Stimulated activated memory B cell treated with anti-CD40 and anti-IgM and Interleukin-4, amounts not matched to agents 10 μg/mL and 1 μg/mL and 100 μg/mL, for 72 hours (primary cell): ENCODE data around the gene PTOV1.

ENCODE experiments used
- ATAC-seq: fragments of 150-1000 bp; cut with Tn5 transposase; 2 replicates; pipeline ENCODE4 v1.10.0; 2021
- H3K27ac Mint-ChIP-seq: one replicate; pipeline ENCODE4 v1.8.0; 2022; ENCODE audit warnings: mild to moderate bottlenecking, mixed read lengths
- H3K27me3 Mint-ChIP-seq: one replicate; pipeline ENCODE4 v1.8.0; 2022; ENCODE audit warnings: mixed read lengths
- H3K36me3 Mint-ChIP-seq: one replicate; pipeline ENCODE4 v1.8.0; 2022; ENCODE audit warnings: mixed read lengths
- H3K4me1 Mint-ChIP-seq: one replicate; pipeline ENCODE4 v1.8.0; 2022; ENCODE audit warnings: mixed read lengths
- H3K4me3 Mint-ChIP-seq: one replicate; pipeline ENCODE4 v1.8.0; 2022; ENCODE audit warnings: mild to moderate bottlenecking, moderate library complexity, mixed read lengths
- H3K9me3 Mint-ChIP-seq: one replicate; pipeline ENCODE4 v1.8.0; 2022; ENCODE audit warnings: mixed read lengths

The PTOV1 gene

GRCh38 chr19:49870309-49870901 is 19.4 kb downstream of the PTOV1 start:
- no peak for ATAC-seq
- no peaks in the 10 kb centered on the region for H3K27me3 Mint-ChIP-seq
- peaks cover 13% of the 10 kb centered on the region for H3K36me3 Mint-ChIP-seq
- peaks cover 53% of the 10 kb centered on the region for H3K4me1 Mint-ChIP-seq
- H3K4me3 Mint-ChIP-seq: no peak overlapping the region
- H3K9me3 Mint-ChIP-seq: no peaks in the 10 kb centered on the region
- H3K27ac Mint-ChIP-seq: no peak overlapping the region

- Mint-ChIP-seq H3K4me3 (no peak overlapping the region), H3K27me3 (no peaks in the 10 kb centered on the region), H3K9me3 (no peaks in the 10 kb centered on the region), H3K27ac (peak overlapping the region; percentile 45), H3K4me1 (peaks cover 49% of the 10 kb centered on the region), H3K36me3 (peaks cover 5% of the 10 kb centered on the region)
- no peak for ATAC-seq
These were observed 20.5 kb downstream of the PTOV1 start for GRCh38 chr19:49871349-49871985.

GRCh38 chr19:49872245-49873128 is 21.5 kb downstream of the PTOV1 start:
- H3K4me3 Mint-ChIP-seq: no peak overlapping the region
- H3K27ac Mint-ChIP-seq: peak overlapping the region; percentile 45
- no peaks in the 10 kb centered on the region for H3K36me3 Mint-ChIP-seq
- H3K9me3 Mint-ChIP-seq: no peaks in the 10 kb centered on the region
- no peaks in the 10 kb centered on the region for H3K27me3 Mint-ChIP-seq
- no peak for ATAC-seq
- peaks cover 41% of the 10 kb centered on the region for H3K4me1 Mint-ChIP-seq

GRCh38 chr19:49873129-49873521 is 22.2 kb downstream of the PTOV1 start:
- Mint-ChIP-seq H3K27me3 (no peaks in the 10 kb centered on the region), H3K4me1 (peaks cover 38% of the 10 kb centered on the region), H3K36me3 (peaks cover 3% of the 10 kb centered on the region), H3K27ac (no peak overlapping the region), H3K9me3 (no peaks in the 10 kb centered on the region), H3K4me3 (no peak overlapping the region)
- ATAC-seq: no peak

GRCh38 chr19:49873834-49874233 is 22.9 kb downstream of the PTOV1 start:
- Mint-ChIP-seq H3K4me3 (no peak overlapping the region), H3K27ac (no peak overlapping the region), H3K4me1 (peaks cover 43% of the 10 kb centered on the region), H3K9me3 (no peaks in the 10 kb centered on the region), H3K36me3 (peaks cover 6% of the 10 kb centered on the region), H3K27me3 (no peaks in the 10 kb centered on the region)
- ATAC-seq: no peak

GRCh38 chr19:49874503-49875157 is 23.7 kb downstream of the PTOV1 start:
- peaks cover 12% of the 10 kb centered on the region for H3K36me3 Mint-ChIP-seq
- no peak for ATAC-seq
- no peak overlapping the region for H3K4me3 Mint-ChIP-seq
- H3K27me3 Mint-ChIP-seq: no peaks in the 10 kb centered on the region
- peaks cover 47% of the 10 kb centered on the region for H3K4me1 Mint-ChIP-seq
- H3K27ac Mint-ChIP-seq: no peak overlapping the region
- H3K9me3 Mint-ChIP-seq: no peaks in the 10 kb centered on the region

GRCh38 chr19:49875177-49875576 is 24.2 kb downstream of the PTOV1 start:
- ATAC-seq: no peak
- H3K27me3 Mint-ChIP-seq: no peaks in the 10 kb centered on the region
- H3K9me3 Mint-ChIP-seq: no peaks in the 10 kb centered on the region
- H3K4me3 Mint-ChIP-seq: no peak overlapping the region
- H3K27ac Mint-ChIP-seq: no peak overlapping the region
- peaks cover 45% of the 10 kb centered on the region for H3K4me1 Mint-ChIP-seq
- peaks cover 15% of the 10 kb centered on the region for H3K36me3 Mint-ChIP-seq

GRCh38 chr19:49875857-49876421 is 25.0 kb downstream of the PTOV1 start:
- peaks cover 37% of the 10 kb centered on the region for H3K4me1 Mint-ChIP-seq
- H3K9me3 Mint-ChIP-seq: no peaks in the 10 kb centered on the region
- no peak overlapping the region for H3K4me3 Mint-ChIP-seq
- no peaks in the 10 kb centered on the region for H3K27me3 Mint-ChIP-seq
- H3K27ac Mint-ChIP-seq: no peak overlapping the region
- ATAC-seq: peak; percentile 9
- peaks cover 23% of the 10 kb centered on the region for H3K36me3 Mint-ChIP-seq

- Mint-ChIP-seq H3K4me3 (no peak overlapping the region), H3K27me3 (no peaks in the 10 kb centered on the region), H3K36me3 (peaks cover 29% of the 10 kb centered on the region), H3K9me3 (no peaks in the 10 kb centered on the region), H3K4me1 (peaks cover 37% of the 10 kb centered on the region), H3K27ac (no peak overlapping the region)
- ATAC-seq: peak; percentile 79
These were observed 25.6 kb downstream of the PTOV1 start for GRCh38 chr19:49876422-49877019.

- Mint-ChIP-seq H3K27ac (no peak within 1 kb of the TSS), H3K4me1 (peaks cover 34% of the 10 kb centered on the region), H3K36me3 (peaks cover 36% of the 10 kb centered on the region), H3K27me3 (no peaks in the 10 kb centered on the region), H3K9me3 (no peaks in the 10 kb centered on the region), H3K4me3 (no peak within 1 kb of the TSS)
- peak; percentile 89 for ATAC-seq
These were observed 26.3 kb downstream of the PTOV1 start, which contains the start of the genes AKT1S1 and TBC1D17 for GRCh38 chr19:49877020-49877878. Gene AKT1S1 (minus strand): TSS chr19:49877355. CDS start chr19:49873295, 4,060 bp downstream. Gene TBC1D17 (plus strand): TSS chr19:49877702. CDS start chr19:49877724, 22 bp downstream.

GRCh38 chr19:49877879-49878743 is 27.2 kb downstream of the PTOV1 start:
- H3K27me3 Mint-ChIP-seq: no peaks in the 10 kb centered on the region
- H3K36me3 Mint-ChIP-seq: peaks cover 45% of the 10 kb centered on the region
- H3K4me1 Mint-ChIP-seq: peaks cover 33% of the 10 kb centered on the region
- H3K9me3 Mint-ChIP-seq: no peaks in the 10 kb centered on the region
- peak; percentile 84 for ATAC-seq
- H3K4me3 Mint-ChIP-seq: no peak overlapping the region
- H3K27ac Mint-ChIP-seq: no peak overlapping the region

- no peak for ATAC-seq
- no peaks in the 10 kb centered on the region for H3K9me3 Mint-ChIP-seq
- peaks cover 51% of the 10 kb centered on the region for H3K36me3 Mint-ChIP-seq
- H3K4me3 Mint-ChIP-seq: no peak overlapping the region
- H3K27me3 Mint-ChIP-seq: no peaks in the 10 kb centered on the region
- H3K27ac Mint-ChIP-seq: no peak overlapping the region
- peaks cover 33% of the 10 kb centered on the region for H3K4me1 Mint-ChIP-seq
These were observed 27.7 kb downstream of the PTOV1 start for GRCh38 chr19:49878744-49879070.

GRCh38 chr19:49879243-49879963 is 28.4 kb downstream of the PTOV1 start:
- H3K9me3 Mint-ChIP-seq: no peaks in the 10 kb centered on the region
- H3K4me3 Mint-ChIP-seq: no peak overlapping the region

More at GRCh38 chr19:49879243-49879963, 28.4 kb downstream of the PTOV1 start:
- Mint-ChIP-seq H3K36me3 (peaks cover 56% of the 10 kb centered on the region), H3K27me3 (no peaks in the 10 kb centered on the region), H3K27ac (no peak overlapping the region), H3K4me1 (peaks cover 33% of the 10 kb centered on the region)
- ATAC-seq: no peak
